ENCODE results near the gene UBXN11.

- TF ChIP-seq CTCF (IDR thresholded peaks at IDR 0.05; ENCODE audit: poor library complexity, severe bottlenecking) (no peak), TAF1 (IDR thresholded peaks at IDR 0.05; ENCODE audit: low read depth) (no peak), SMC3 (conservative IDR thresholded peaks at IDR 0.05; ENCODE audit: poor library complexity) (no peak), EZH2 (IDR thresholded peaks at IDR 0.05; ENCODE audit: borderline replicate concordance, insufficient read depth, low read length, poor library complexity, severe bottlenecking) (no peak)
Observed at GRCh38 chr1:26257222-26257621, 49.2 kb downstream of the UBXN11 start.

All from neural cell (in vitro differentiated cells).